GM19372 (cell line): ENCODE results near the gene TMEM123.
A peak's percentile ranks its signal among the peaks of the same experiment; 100 is the strongest.
"Not testable (repeated sequence)": the region's sequence is repeated elsewhere in the genome, so short reads cannot be mapped to it uniquely, and the experiment has no call there.

Experiments
- ATAC-seq: cut with Tn5 transposase; IDR thresholded peaks from one replicate; pipeline ENCODE4 v1.9.1; 2021; ENCODE audit warnings: mild to moderate bottlenecking, low read depth, moderate library complexity; ENCODE audit not compliant: unreplicated experiment

TMEM123 gene

GRCh38 chr11:102374633-102375424 lies 77.7 kb downstream of the TMEM123 start:
- ATAC-seq: not testable (repeated sequence)

GRCh38 chr11:102368472-102368871 lies 84.1 kb downstream of the TMEM123 start:
- ATAC-seq: peak; percentile 100

GRCh38 chr11:102367364-102367763 lies 85.2 kb downstream of the TMEM123 start:
- ATAC-seq: no peak

GRCh38 chr11:102364991-102365390 lies 87.6 kb downstream of the TMEM123 start:
- no peak for ATAC-seq

GRCh38 chr11:102361086-102362031 lies 91.2 kb downstream of the TMEM123 start:
- peak; percentile 64 for ATAC-seq

- ATAC-seq: no peak
Observed at GRCh38 chr11:102360681-102361080, 91.9 kb downstream of the TMEM123 start.

GRCh38 chr11:102359372-102359771 lies 93.2 kb downstream of the TMEM123 start:
- no peak for ATAC-seq

GRCh38 chr11:102357116-102357515 lies 95.4 kb downstream of the TMEM123 start:
- ATAC-seq: no peak

- peak; percentile 23 for ATAC-seq
Observed at GRCh38 chr11:102347462-102348370, 104.8 kb downstream of the TMEM123 start.

- peak; percentile 91 for ATAC-seq
Observed at GRCh38 chr11:102346748-102347461, 105.7 kb downstream of the TMEM123 start, which contains the start of gene BIRC2. BIRC2 (plus strand) TSS chr11:102347214; CDS start chr11:102349855, 2,641 bp downstream.

- ATAC-seq: no peak
Observed at GRCh38 chr11:102346456-102346747, 106.2 kb downstream of the TMEM123 start.
